ENCODE results near the gene EEA1.
"Not testable (repeated sequence)": the region's sequence is repeated elsewhere in the genome, so short reads cannot be mapped to it uniquely, and the experiment has no call there.

The EEA1 gene

GRCh38 chr12:92753976-92754885 is 174.9 kb downstream of the EEA1 start:
- no peak overlapping the region for H2AFZ ChIP-seq
- TF ChIP-seq CTCF (IDR thresholded peaks at IDR 0.05) = no peak
- no peaks in the 10 kb centered on the region for H3K4me1 ChIP-seq
- no peak overlapping the region for H3K4me2 ChIP-seq (ENCODE audit: low read length)
- H3K9ac ChIP-seq = no peak overlapping the region
- H3K27me3 ChIP-seq (ENCODE audit: control insufficient read depth, insufficient read depth, low read length) = no peaks in the 10 kb centered on the region
- H3K4me3 ChIP-seq (ENCODE audit: low read depth, low read length) = no peak overlapping the region
- H3K27ac ChIP-seq = no peak overlapping the region
- no peaks in the 10 kb centered on the region for H3K36me3 ChIP-seq (ENCODE audit: control insufficient read depth, insufficient read depth, low read length)
- H3K9me3 ChIP-seq (ENCODE audit: control insufficient read depth, low read length) = no peaks in the 10 kb centered on the region
- no peaks in the 10 kb centered on the region for H3K79me2 ChIP-seq

GRCh38 chr12:92749691-92750090 is 179.4 kb downstream of the EEA1 start:
- not testable (repeated sequence) for H3K4me2 ChIP-seq (ENCODE audit: low read length); H3K27ac ChIP-seq; H3K4me3 ChIP-seq (ENCODE audit: low read depth, low read length); H3K79me2 ChIP-seq; H3K36me3 ChIP-seq (ENCODE audit: control insufficient read depth, insufficient read depth, low read length); H3K9ac ChIP-seq; H2AFZ ChIP-seq; H3K4me1 ChIP-seq; H3K27me3 ChIP-seq (ENCODE audit: control insufficient read depth, insufficient read depth, low read length); H3K9me3 ChIP-seq (ENCODE audit: control insufficient read depth, low read length)

GRCh38 chr12:92747151-92747550 is 181.9 kb downstream of the EEA1 start:
- Histone ChIP-seq H3K27me3 (ENCODE audit: control insufficient read depth, insufficient read depth, low read length) (no peaks in the 10 kb centered on the region), H3K4me1 (no peaks in the 10 kb centered on the region), H3K36me3 (ENCODE audit: control insufficient read depth, insufficient read depth, low read length) (no peaks in the 10 kb centered on the region), H2AFZ (no peak overlapping the region), H3K79me2 (no peaks in the 10 kb centered on the region), H3K4me2 (ENCODE audit: low read length) (no peak overlapping the region), H3K27ac (no peak overlapping the region), H3K9ac (no peak overlapping the region), H3K9me3 (ENCODE audit: control insufficient read depth, low read length) (no peaks in the 10 kb centered on the region), H3K4me3 (ENCODE audit: low read depth, low read length) (no peak overlapping the region)
- TF ChIP-seq CTCF (IDR thresholded peaks at IDR 0.05) = no peak

- Histone ChIP-seq H3K4me1 (no peaks in the 10 kb centered on the region), H3K9me3 (ENCODE audit: control insufficient read depth, low read length) (no peaks in the 10 kb centered on the region), H3K36me3 (ENCODE audit: control insufficient read depth, insufficient read depth, low read length) (no peaks in the 10 kb centered on the region), H2AFZ (no peak overlapping the region), H3K79me2 (no peaks in the 10 kb centered on the region), H3K4me2 (ENCODE audit: low read length) (no peak overlapping the region), H3K9ac (no peak overlapping the region), H3K4me3 (ENCODE audit: low read depth, low read length) (no peak overlapping the region), H3K27me3 (ENCODE audit: control insufficient read depth, insufficient read depth, low read length) (no peaks in the 10 kb centered on the region), H3K27ac (no peak overlapping the region)
- TF ChIP-seq CTCF (IDR thresholded peaks at IDR 0.05) = no peak
These were observed 183.1 kb downstream of the EEA1 start for GRCh38 chr12:92745856-92746550.

GRCh38 chr12:92743026-92743425 is 186.1 kb downstream of the EEA1 start:
- Histone ChIP-seq H3K4me1 (no peaks in the 10 kb centered on the region), H3K4me3 (ENCODE audit: low read depth, low read length) (no peak overlapping the region), H3K9ac (no peak overlapping the region), H3K27ac (no peak overlapping the region), H3K27me3 (ENCODE audit: control insufficient read depth, insufficient read depth, low read length) (no peaks in the 10 kb centered on the region), H3K79me2 (no peaks in the 10 kb centered on the region), H3K4me2 (ENCODE audit: low read length) (no peak overlapping the region), H3K9me3 (ENCODE audit: control insufficient read depth, low read length) (no peaks in the 10 kb centered on the region), H2AFZ (no peak overlapping the region), H3K36me3 (ENCODE audit: control insufficient read depth, insufficient read depth, low read length) (no peaks in the 10 kb centered on the region)
- TF ChIP-seq CTCF (IDR thresholded peaks at IDR 0.05) = no peak
